Astrocyte (in vitro differentiated cells and primary cell): ENCODE results near the gene MOB1B.

Source experiments
- CTCF ChIP-seq: IDR thresholded peaks from 2 replicates; pipeline ENCODE4 v1.5.1; 2011; ENCODE audit warnings: low read depth, mild to moderate bottlenecking, inconsistent platforms, low read length, moderate library complexity; ENCODE audit not compliant: insufficient read depth
- EZH2 ChIP-seq: IDR thresholded peaks from 2 replicates; pipeline ENCODE4 v1.6.1; 2012; ENCODE audit warnings: mild to moderate bottlenecking, low read length, inconsistent platforms; ENCODE audit not compliant: insufficient read depth

GRCh38 chr4:70945046-70945445 is 42.9 kb downstream of the MOB1B start:
- no peak for TF ChIP-seq CTCF
- TF ChIP-seq EZH2: no peak
